ENCODE measurements around the gene ITGB3. TPM values are rescaled to one million over a fixed set of nuclear protein-coding genes. Genes with fewer than 3 reads are reported as not detected.

Gene ITGB3
- total RNA-seq, 1 experiment from 2014 or later = 0.48 TPM

DNA sequence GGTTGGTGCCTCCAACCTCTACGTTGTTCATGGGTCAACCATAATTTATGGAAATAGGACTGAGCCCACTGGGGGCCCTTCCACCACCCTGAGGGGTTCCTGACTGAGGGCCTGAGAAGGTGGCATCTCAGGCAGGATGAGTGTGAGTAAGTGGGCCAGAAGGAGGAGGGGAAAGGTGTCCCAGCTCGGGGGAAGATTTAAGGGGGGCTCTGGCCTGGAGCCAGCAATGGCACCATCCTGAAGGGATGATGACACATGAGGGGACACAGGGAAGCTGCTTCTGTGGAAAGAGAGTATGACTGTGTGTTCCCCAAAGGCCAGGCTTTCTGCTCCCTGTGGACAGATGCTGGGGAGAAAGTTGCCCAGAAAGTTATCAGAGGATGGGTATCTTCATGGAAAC lies 25.8 kb upstream of the ITGB3 start:
- H3K4me3 Mint-ChIP-seq (ENCODE audit: unreplicated experiment) = no peak overlapping the region
- H3K4me1 ChIP-seq = peaks cover 4% of the 10 kb centered on the region; the same call in 1 of the 2 replicates
- H3K9me3 ChIP-seq = 0 out of 2 replicates have a peak, but pooled peaks cover 5% of the 10 kb centered on the region
- no peak for DNase-seq
- no peaks in the 10 kb centered on the region for H3K27me3 ChIP-seq (replicated peaks; ENCODE audit: control insufficient read depth, insufficient read depth, low read length)
- H3K4me1 Mint-ChIP-seq (ENCODE audit: low read depth, unreplicated experiment) = peaks cover 16% of the 10 kb centered on the region
- ChIA-PET POLR2A (no interaction called here), CTCF (interaction anchor here (1.0 kb wide), 1 partner anchor 18 kb away, joined by 3 read pairs; no protein-coding TSS in a partner anchor)
- no peak for TF ChIP-seq CTCF (IDR thresholded peaks at IDR 0.05; ENCODE audit: insufficient read depth in 1 of 2, low read depth in 1 of 2, low read length in 1 of 2, severe bottlenecking in 1 of 2, unreplicated experiment in 1 of 2)
- no TSS peak for BruUV-seq (replicated peaks)
- H3K9me3 Mint-ChIP-seq (ENCODE audit: unreplicated experiment) = peaks cover 18% of the 10 kb centered on the region
- H3K4me3 ChIP-seq (ENCODE audit: low read depth, low read length) = no peak overlapping the region
- peaks cover 4% of the 10 kb centered on the region for H3K27me3 Mint-ChIP-seq (ENCODE audit: insufficient read depth, unreplicated experiment)
- intact Hi-C loops (cut with micrococcal nuclease; ENCODE audit: unreplicated experiment) = no loop called here
- no peak overlapping the region for H3K27ac Mint-ChIP-seq (ENCODE audit: unreplicated experiment)
- H3K36me3 Mint-ChIP-seq (ENCODE audit: insufficient read depth, unreplicated experiment) = no peaks in the 10 kb centered on the region
- no peaks in the 10 kb centered on the region for H3K36me3 ChIP-seq (ENCODE audit: control insufficient read depth, insufficient read depth, low read length)

DNA sequence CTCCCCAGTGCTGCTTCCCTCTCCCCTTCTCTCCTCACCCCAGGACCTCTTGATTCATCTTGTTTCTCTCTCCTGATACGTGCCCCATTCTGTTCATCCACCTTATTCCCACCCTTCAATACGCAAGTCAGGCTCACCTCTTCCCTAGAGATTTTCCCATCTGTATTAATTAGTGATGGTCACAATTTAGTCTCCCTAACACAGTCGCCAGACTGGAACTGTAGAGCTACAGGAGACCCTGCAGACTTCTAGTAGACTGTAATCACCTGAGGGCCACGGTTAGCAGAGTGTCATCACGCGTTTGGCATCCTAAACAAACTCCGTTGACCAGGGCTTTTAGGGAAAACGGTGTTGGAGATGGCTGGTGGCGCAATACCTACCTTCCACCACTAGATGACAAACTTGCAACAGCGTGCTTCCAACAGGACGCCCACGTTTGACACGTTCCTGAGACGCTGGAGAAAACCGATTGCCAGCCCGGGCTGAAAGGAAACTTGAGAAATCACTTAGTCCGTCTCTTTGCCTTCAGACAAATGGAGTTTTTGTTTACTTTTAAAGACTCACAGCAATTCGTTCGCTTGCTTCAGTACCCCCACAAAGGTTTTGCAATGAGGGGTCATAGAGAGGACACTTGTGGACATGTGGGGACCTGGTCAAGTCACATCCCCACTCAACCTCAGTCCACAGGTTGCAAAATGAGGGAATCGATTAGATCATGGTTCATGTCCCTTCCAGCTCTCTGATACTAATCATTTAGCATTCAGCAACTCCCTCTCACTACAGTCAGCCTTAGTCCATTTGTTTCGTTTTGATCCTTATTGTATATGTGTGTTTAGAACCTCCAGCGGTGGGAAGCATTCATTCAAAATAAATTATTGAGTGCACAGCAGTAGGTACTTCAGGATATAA lies 23.8 kb upstream of the ITGB3 start:
- Mint-ChIP-seq H3K4me1 (ENCODE audit: low read depth, unreplicated experiment) (peaks cover 16% of the 10 kb centered on the region), H3K27me3 (ENCODE audit: insufficient read depth, unreplicated experiment) (peaks cover 4% of the 10 kb centered on the region), H3K9me3 (ENCODE audit: unreplicated experiment) (peaks cover under 1% of the 10 kb centered on the region), H3K4me3 (ENCODE audit: unreplicated experiment) (peak overlapping the region; percentile 63), H3K27ac (ENCODE audit: unreplicated experiment) (peak overlapping the region; percentile 2), H3K36me3 (ENCODE audit: insufficient read depth, unreplicated experiment) (no peaks in the 10 kb centered on the region)
- POLR2A ChIA-PET = no interaction called here
- DNase-seq = peak; percentile 85 to 86
- BruUV-seq (replicated peaks) = no TSS peak
- no peaks in the 10 kb centered on the region for H3K36me3 ChIP-seq (ENCODE audit: control insufficient read depth, insufficient read depth, low read length)
- no peaks in the 10 kb centered on the region for H3K27me3 ChIP-seq (replicated peaks; ENCODE audit: control insufficient read depth, insufficient read depth, low read length)
- peaks cover 4% of the 10 kb centered on the region; the same call in 1 of the 2 replicates for H3K4me1 ChIP-seq
- peak overlapping the region; percentile 8 for H3K4me3 ChIP-seq (ENCODE audit: low read depth, low read length)
- CTCF ChIA-PET = interaction anchor here (2.5 kb wide), 1 partner anchor 85 kb away, joined by 10 read pairs; no protein-coding TSS in a partner anchor
- intact Hi-C loops (cut with micrococcal nuclease; ENCODE audit: unreplicated experiment) = loop anchor here (1.0 kb wide), 1 partner anchor 86 kb away; no protein-coding TSS in a partner anchor
- no peaks in the 10 kb centered on the region for H3K9me3 ChIP-seq
- peak; percentile 95 to 98 for TF ChIP-seq CTCF (IDR thresholded peaks at IDR 0.05; ENCODE audit: insufficient read depth in 1 of 2, low read depth in 1 of 2, low read length in 1 of 2, severe bottlenecking in 1 of 2, unreplicated experiment in 1 of 2)

GRCh38 chr17:47230864-47231263 lies 22.8 kb upstream of the ITGB3 start:
- Histone ChIP-seq H3K4me1 (peaks cover 4% of the 10 kb centered on the region; the same call in 1 of the 2 replicates), H3K27me3 (replicated peaks; ENCODE audit: control insufficient read depth, insufficient read depth, low read length) (no peaks in the 10 kb centered on the region), H3K4me3 (ENCODE audit: low read depth, low read length) (no peak overlapping the region), H3K9me3 (no peaks in the 10 kb centered on the region), H3K36me3 (ENCODE audit: control insufficient read depth, insufficient read depth, low read length) (no peaks in the 10 kb centered on the region)
- intact Hi-C loops (cut with micrococcal nuclease; ENCODE audit: unreplicated experiment) = no loop called here
- POLR2A ChIA-PET = interaction anchor here (1.0 kb wide), 1 partner anchor 93 kb away, joined by 3 read pairs; the partner anchor contains the start of gene EFCAB13
- no peak for DNase-seq
- H3K4me1 Mint-ChIP-seq (ENCODE audit: low read depth, unreplicated experiment) = peaks cover 16% of the 10 kb centered on the region
- no peaks in the 10 kb centered on the region for H3K9me3 Mint-ChIP-seq (ENCODE audit: unreplicated experiment)
- no peak overlapping the region for H3K27ac Mint-ChIP-seq (ENCODE audit: unreplicated experiment)
- no TSS peak for BruUV-seq (replicated peaks)
- H3K27me3 Mint-ChIP-seq (ENCODE audit: insufficient read depth, unreplicated experiment) = peaks cover 4% of the 10 kb centered on the region
- H3K4me3 Mint-ChIP-seq (ENCODE audit: unreplicated experiment) = no peak overlapping the region
- no peaks in the 10 kb centered on the region for H3K36me3 Mint-ChIP-seq (ENCODE audit: insufficient read depth, unreplicated experiment)
- TF ChIP-seq CTCF (IDR thresholded peaks at IDR 0.05; ENCODE audit: insufficient read depth in 1 of 2, low read depth in 1 of 2, low read length in 1 of 2, severe bottlenecking in 1 of 2, unreplicated experiment in 1 of 2) = no peak
- CTCF ChIA-PET = interaction anchor here (2.5 kb wide), 1 partner anchor 84 kb away, joined by 10 read pairs; no protein-coding TSS in a partner anchor
